Activated CD8-positive, alpha-beta memory T cell treated with anti-CD3 and anti-CD28 coated beads, Interleukin-2, amount 50 U/mL, for 4 hours (primary cell): ENCODE results near the gene RNF167.

ENCODE experiments used
- DNase-seq: peaks from one replicate; pipeline ENCODE4 v3.0.0-alpha.2; 2020

Gene RNF167

GRCh38 chr17:4939796-4940554 lies at the start of gene RNF167, which contains the start of gene SLC25A11:
Gene RNF167, plus strand, starts transcription at chr17:4940268. Its CDS starts 642 bp downstream, at chr17:4940910.
Gene SLC25A11, minus strand, starts transcription at chr17:4940046. Its CDS starts 136 bp downstream, at chr17:4939910.
- DNase-seq = peak; percentile 92

- DNase-seq = no peak
These were observed 48.4 kb upstream of the RNF167 start for GRCh38 chr17:4891411-4892410.

- no peak for DNase-seq
These were observed 47.4 kb upstream of the RNF167 start for GRCh38 chr17:4892499-4893221.

GRCh38 chr17:4893272-4893671 lies 46.8 kb upstream of the RNF167 start:
- DNase-seq = no peak

GRCh38 chr17:4893721-4894560 lies 46.1 kb upstream of the RNF167 start:
- no peak for DNase-seq

- no peak for DNase-seq
These were observed 44.9 kb upstream of the RNF167 start for GRCh38 chr17:4895121-4895520.

GRCh38 chr17:4895657-4896331 lies 44.3 kb upstream of the RNF167 start:
- no peak for DNase-seq

GRCh38 chr17:4896332-4897197 lies 43.5 kb upstream of the RNF167 start:
- DNase-seq = no peak

- no peak for DNase-seq
These were observed 42.8 kb upstream of the RNF167 start for GRCh38 chr17:4897198-4897687.

- DNase-seq = no peak
These were observed 42.3 kb upstream of the RNF167 start for GRCh38 chr17:4897785-4898184.

- no peak for DNase-seq
These were observed 41.7 kb upstream of the RNF167 start for GRCh38 chr17:4898351-4898750.

- DNase-seq = no peak
These were observed 41.1 kb upstream of the RNF167 start for GRCh38 chr17:4898927-4899326.

GRCh38 chr17:4899341-4900230 lies 40.5 kb upstream of the RNF167 start, which contains the start of gene C17orf107:
Gene C17orf107, plus strand, starts transcription at chr17:4899536. Its CDS starts 227 bp downstream, at chr17:4899763.
- peak; percentile 99 for DNase-seq

GRCh38 chr17:4900231-4901107 lies 39.6 kb upstream of the RNF167 start:
- DNase-seq = peak; percentile 54

GRCh38 chr17:4901108-4901647 lies 38.9 kb upstream of the RNF167 start:
- DNase-seq = no peak

- DNase-seq = no peak
These were observed 38.3 kb upstream of the RNF167 start for GRCh38 chr17:4901648-4902344.

- no peak for DNase-seq
These were observed 37.5 kb upstream of the RNF167 start for GRCh38 chr17:4902540-4902939.
